ENCODE data around the gene LTBP2.

DNA sequence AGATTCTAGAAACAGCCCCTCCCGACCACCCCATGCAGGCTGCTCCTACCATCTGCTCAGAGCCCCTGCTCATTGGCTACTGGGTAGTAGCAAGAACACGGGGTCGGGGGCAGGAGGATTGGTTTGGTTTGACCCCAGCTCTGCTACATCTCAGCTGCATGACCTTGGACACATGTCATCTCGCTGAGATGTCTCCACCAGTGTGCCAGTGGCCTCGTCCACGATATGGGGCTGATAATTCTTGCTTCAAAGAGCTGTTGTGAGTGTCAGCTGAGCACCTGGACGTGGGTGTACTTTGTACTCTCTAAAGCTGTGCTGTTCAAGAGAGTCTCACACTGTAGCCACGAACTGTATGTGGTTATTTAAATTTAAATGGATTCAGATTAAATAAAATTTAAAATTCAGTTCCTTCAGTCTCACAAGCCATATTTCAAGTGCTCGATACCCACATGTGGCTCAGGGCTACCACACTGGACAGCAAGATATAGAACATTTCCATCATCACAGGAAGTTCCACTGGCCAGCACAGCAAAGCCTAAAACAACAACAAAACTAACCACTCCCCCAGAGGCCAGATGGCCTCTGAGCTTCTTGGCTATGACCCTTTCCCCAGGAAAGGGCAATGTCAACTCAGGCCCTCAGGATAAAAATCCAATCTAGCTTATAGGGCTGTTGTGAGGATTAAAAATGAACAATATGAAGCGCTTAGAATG lies 18.6 kb downstream of the LTBP2 start:
- TF ChIP-seq CTCF (conservative IDR thresholded peaks at IDR 0.05): no peak
- no peak for TF ChIP-seq EZH2 (IDR thresholded peaks at IDR 0.05; ENCODE audit: low read depth)

Measured in PC-9 (cell line).